Mammary epithelial cell (primary cell): ENCODE measurements around the gene DOK3.

Experiments used
- EZH2 ChIP-seq: IDR thresholded peaks from 2 replicates; pipeline ENCODE4 v1.6.1; 2012; ENCODE audit warnings: low read length, inconsistent platforms, borderline replicate concordance
- TF ChIP-seq, protein P1 (sequence below), 2 donors: IDR thresholded peaks in 1 of 2; conservative IDR thresholded peaks in 1 of 2; 2 replicates each; pipeline ENCODE4 v1.5.1; 2011 to 2012; ENCODE audit warnings: inconsistent platforms in 2 of 2, low read length in 2 of 2, mild to moderate bottlenecking in 2 of 2, control low read depth in 1 of 2, low read depth in 1 of 2; ENCODE audit not compliant: insufficient read depth in 1 of 2; ENCODE audit errors: extremely low read depth in 1 of 2

DNA sequence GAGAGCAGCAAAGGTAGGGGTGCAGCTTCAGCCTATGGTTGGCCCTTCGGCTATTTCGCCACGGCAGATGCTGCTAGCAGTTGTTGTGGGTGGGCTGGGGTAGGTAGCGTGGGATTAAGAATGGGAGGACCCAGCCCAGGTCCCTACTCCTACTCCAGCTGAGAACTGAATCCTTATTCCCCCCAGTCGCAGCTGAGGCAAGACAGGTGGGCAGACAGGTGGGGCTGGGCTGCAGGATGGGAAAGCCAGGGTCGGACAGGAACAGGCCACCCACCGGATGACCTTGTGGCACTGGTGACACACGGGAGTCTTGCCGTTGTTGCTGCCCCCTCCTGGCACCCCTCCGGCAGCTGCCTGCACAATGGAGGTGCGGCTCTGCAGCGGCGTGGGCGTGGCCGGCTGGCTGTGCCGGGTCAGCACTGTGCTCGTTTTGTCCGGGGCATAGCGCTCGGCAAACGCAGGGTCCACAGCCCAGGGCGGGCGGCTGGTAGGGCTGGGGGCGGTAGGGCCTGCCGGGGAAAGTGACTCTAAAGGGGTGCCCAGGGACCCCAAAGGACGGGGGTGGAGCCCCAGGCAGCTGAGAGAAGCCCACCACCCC, 20.4 kb downstream of the DOK3 start:
- TF ChIP-seq, protein P1, sequence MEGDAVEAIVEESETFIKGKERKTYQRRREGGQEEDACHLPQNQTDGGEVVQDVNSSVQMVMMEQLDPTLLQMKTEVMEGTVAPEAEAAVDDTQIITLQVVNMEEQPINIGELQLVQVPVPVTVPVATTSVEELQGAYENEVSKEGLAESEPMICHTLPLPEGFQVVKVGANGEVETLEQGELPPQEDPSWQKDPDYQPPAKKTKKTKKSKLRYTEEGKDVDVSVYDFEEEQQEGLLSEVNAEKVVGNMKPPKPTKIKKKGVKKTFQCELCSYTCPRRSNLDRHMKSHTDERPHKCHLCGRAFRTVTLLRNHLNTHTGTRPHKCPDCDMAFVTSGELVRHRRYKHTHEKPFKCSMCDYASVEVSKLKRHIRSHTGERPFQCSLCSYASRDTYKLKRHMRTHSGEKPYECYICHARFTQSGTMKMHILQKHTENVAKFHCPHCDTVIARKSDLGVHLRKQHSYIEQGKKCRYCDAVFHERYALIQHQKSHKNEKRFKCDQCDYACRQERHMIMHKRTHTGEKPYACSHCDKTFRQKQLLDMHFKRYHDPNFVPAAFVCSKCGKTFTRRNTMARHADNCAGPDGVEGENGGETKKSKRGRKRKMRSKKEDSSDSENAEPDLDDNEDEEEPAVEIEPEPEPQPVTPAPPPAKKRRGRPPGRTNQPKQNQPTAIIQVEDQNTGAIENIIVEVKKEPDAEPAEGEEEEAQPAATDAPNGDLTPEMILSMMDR (conservative IDR thresholded peaks at IDR 0.05 in 1 of 2, IDR thresholded peaks at IDR 0.05 in 1 of 2; ENCODE audit: extremely low read depth in 1 of 2, insufficient read depth in 1 of 2, low read depth in 1 of 2, low read length in 2 of 2) = no peak
- no peak for TF ChIP-seq EZH2
